Parathyroid adenoma (tissue), 2 donors: ENCODE results near the gene EXOC4.

Source experiments
- H2AFZ ChIP-seq: fragments of 300-600 bp; sonication (generic); one replicate; pipeline ENCODE4 v1.7.0; 2017; ENCODE audit warnings: antibody characterized with exemption, mild to moderate bottlenecking
- H3K27ac ChIP-seq: fragments of 300-600 bp; sonication (generic); one replicate; pipeline ENCODE4 v1.7.0; 2017
- H3K27me3 ChIP-seq: fragments of 300-600 bp; sonication (generic); one replicate; pipeline ENCODE4 v1.7.0; 2017; ENCODE audit warnings: low read length; ENCODE audit not compliant: control insufficient read depth, insufficient read depth
- H3K36me3 ChIP-seq: fragments of 300-600 bp; sonication (generic); one replicate; pipeline ENCODE4 v1.7.0; 2017; ENCODE audit warnings: low read length; ENCODE audit not compliant: control insufficient read depth, insufficient read depth
- H3K4me1 ChIP-seq: fragments of 300-600 bp; sonication (generic); one replicate; pipeline ENCODE4 v1.7.0; 2017; ENCODE audit warnings: control low read depth
- H3K4me2 ChIP-seq: fragments of 300-600 bp; sonication (generic); one replicate; pipeline ENCODE4 v1.7.0; 2017; ENCODE audit warnings: low read length
- H3K4me3 ChIP-seq: fragments of 300-600 bp; sonication (generic); one replicate; pipeline ENCODE4 v1.7.0; 2017; ENCODE audit warnings: low read depth, low read length
- H3K79me2 ChIP-seq: fragments of 300-600 bp; sonication (generic); one replicate; pipeline ENCODE4 v1.7.0; 2017; ENCODE audit warnings: control low read depth
- H3K9ac ChIP-seq: fragments of 300-600 bp; sonication (generic); one replicate; pipeline ENCODE4 v1.7.0; 2017; ENCODE audit warnings: mild to moderate bottlenecking
- H3K9me3 ChIP-seq: fragments of 300-600 bp; sonication (generic); one replicate; pipeline ENCODE4 v1.7.0; 2017; ENCODE audit warnings: low read length; ENCODE audit not compliant: control insufficient read depth
- TF ChIP-seq, protein P1 (sequence below): fragments of 300-600 bp; sonication (generic); IDR thresholded peaks from one replicate; pipeline ENCODE4 v1.7.0; 2017; ENCODE audit warnings: antibody characterized with exemption, mild to moderate bottlenecking
- donor health status: primary hyperparathyroidism.

The EXOC4 gene

DNA sequence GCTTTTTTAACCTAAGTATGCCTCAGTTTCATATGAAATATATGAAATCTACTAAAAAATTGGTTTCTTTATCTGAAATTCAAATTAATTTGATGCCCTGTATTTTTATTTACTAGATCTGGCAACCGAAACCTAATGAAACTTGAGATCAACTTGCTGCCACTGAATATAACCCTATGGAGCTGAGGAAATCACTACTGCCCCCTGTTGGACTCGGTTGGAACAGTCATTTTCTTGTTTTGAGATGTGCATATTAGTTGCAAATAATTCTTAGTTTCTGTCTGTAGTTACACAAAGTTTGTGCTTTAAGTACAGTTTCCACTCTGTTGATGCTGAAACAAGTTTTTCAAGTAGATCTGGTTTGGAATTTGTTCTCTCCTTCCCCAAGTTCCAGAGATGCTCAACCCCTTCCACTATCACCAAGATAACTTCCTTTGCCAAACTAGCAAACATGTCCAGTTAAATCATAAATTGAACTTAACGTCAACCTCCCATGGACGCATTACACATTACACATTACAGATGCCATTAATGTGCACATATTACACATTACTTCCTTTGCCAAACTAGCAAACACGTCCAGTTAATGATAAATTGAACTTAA is 22.2 kb upstream of the EXOC4 start:
- Histone ChIP-seq H3K4me3 (no peak overlapping the region), H3K4me1 (peaks cover 5% of the 10 kb centered on the region), H3K36me3 (no peaks in the 10 kb centered on the region), H3K9ac (no peak overlapping the region), H3K27ac (no peak overlapping the region), H3K79me2 (no peaks in the 10 kb centered on the region), H3K27me3 (no peaks in the 10 kb centered on the region), H3K9me3 (no peaks in the 10 kb centered on the region), H3K4me2 (no peak overlapping the region), H2AFZ (no peak overlapping the region)
- TF ChIP-seq, protein P1, sequence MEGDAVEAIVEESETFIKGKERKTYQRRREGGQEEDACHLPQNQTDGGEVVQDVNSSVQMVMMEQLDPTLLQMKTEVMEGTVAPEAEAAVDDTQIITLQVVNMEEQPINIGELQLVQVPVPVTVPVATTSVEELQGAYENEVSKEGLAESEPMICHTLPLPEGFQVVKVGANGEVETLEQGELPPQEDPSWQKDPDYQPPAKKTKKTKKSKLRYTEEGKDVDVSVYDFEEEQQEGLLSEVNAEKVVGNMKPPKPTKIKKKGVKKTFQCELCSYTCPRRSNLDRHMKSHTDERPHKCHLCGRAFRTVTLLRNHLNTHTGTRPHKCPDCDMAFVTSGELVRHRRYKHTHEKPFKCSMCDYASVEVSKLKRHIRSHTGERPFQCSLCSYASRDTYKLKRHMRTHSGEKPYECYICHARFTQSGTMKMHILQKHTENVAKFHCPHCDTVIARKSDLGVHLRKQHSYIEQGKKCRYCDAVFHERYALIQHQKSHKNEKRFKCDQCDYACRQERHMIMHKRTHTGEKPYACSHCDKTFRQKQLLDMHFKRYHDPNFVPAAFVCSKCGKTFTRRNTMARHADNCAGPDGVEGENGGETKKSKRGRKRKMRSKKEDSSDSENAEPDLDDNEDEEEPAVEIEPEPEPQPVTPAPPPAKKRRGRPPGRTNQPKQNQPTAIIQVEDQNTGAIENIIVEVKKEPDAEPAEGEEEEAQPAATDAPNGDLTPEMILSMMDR: peak; percentile 74

- Histone ChIP-seq H3K79me2 (no peaks in the 10 kb centered on the region), H3K9me3 (no peaks in the 10 kb centered on the region), H2AFZ (no peak overlapping the region), H3K36me3 (no peaks in the 10 kb centered on the region), H3K4me1 (peaks cover 14% of the 10 kb centered on the region), H3K27ac (no peak overlapping the region), H3K4me2 (no peak overlapping the region), H3K9ac (no peak overlapping the region), H3K27me3 (no peaks in the 10 kb centered on the region), H3K4me3 (no peak overlapping the region)
- TF ChIP-seq, protein P1: no peak
These were observed 19.7 kb upstream of the EXOC4 start for GRCh38 chr7:133233142-133233541.

DNA sequence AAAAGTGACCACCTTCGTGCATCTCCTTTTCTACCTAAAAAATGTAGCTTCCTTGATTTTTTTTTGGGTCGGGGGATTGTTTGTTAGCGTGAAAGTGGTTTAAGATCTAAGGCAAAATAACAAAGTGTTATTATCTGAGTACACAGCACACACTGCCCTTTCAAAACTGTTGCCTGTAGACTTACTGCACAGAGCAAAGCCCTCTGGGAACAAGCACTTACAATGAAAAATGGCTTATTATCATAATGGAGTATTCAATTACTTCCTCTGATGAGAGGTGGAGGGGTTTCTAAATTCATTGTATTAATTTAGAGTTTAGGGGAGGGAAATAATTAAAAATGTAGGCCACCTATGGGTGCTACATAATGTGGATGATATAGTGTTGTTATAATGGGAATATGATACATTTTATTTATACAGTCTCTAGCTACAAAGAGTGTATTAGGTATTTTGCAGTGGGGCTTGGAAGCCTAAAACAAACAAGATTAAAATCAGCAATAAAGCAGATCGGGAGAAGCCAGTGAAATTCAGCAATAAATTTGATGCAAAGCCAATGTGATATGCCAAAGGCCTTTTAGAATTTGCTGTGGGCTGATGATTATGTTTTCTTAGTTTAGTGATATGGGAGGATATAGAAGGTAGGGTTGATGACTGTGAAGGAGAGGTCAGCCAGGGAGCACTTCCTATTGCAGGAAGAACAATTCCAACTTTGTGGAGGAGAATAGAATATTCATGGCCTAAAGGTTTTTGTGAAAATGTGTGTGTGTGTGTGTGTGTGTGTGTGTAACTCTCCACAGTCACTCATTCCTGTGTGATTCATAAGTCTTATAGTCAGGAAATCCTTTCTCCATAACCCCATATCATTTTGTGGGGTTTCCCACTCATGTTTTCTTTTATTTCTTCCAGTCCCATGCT is 17.7 kb upstream of the EXOC4 start:
- peak overlapping the region; percentile 29 for H2AFZ ChIP-seq
- TF ChIP-seq, protein P1: no peak
- H3K27ac ChIP-seq: no peak overlapping the region
- no peak overlapping the region for H3K4me2 ChIP-seq
- peaks cover 14% of the 10 kb centered on the region for H3K4me1 ChIP-seq
- H3K36me3 ChIP-seq: no peaks in the 10 kb centered on the region
- no peaks in the 10 kb centered on the region for H3K9me3 ChIP-seq
- H3K27me3 ChIP-seq: no peaks in the 10 kb centered on the region
- no peak overlapping the region for H3K4me3 ChIP-seq
- H3K9ac ChIP-seq: no peak overlapping the region
- H3K79me2 ChIP-seq: no peaks in the 10 kb centered on the region

DNA sequence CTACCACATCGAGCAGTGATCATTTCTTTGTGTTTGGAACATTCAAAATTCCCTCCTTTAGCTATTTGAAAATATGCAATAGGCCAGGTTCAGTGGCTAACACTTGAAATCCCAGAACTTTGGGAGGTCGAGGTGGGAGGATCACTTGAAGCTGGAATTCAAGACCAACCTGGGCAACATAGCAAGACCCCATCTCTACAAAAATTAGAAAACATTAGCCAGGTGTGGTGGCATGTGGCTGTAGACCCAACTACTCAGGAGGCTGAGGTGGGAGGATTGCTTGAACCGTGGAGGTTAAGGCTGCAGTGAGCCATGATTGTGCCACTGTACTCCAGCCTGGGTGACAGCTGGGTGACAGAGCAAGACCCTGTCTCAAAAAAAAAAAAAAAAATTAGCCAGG is 15.3 kb upstream of the EXOC4 start:
- TF ChIP-seq, protein P1: no peak
- no peak overlapping the region for H3K9ac ChIP-seq
- H3K4me3 ChIP-seq: no peak overlapping the region

More for the DNA sequence above, 15.3 kb upstream of the EXOC4 start:
- Histone ChIP-seq H2AFZ (no peak overlapping the region), H3K79me2 (no peaks in the 10 kb centered on the region), H3K27ac (no peak overlapping the region), H3K4me1 (peaks cover 14% of the 10 kb centered on the region), H3K4me2 (no peak overlapping the region), H3K27me3 (no peaks in the 10 kb centered on the region), H3K36me3 (no peaks in the 10 kb centered on the region), H3K9me3 (no peaks in the 10 kb centered on the region)
